SK-N-SH treated with all-trans-retinoic acid at 6 μM for 48 hours (cell line): ENCODE data around the gene ANKRD28.

Source experiments
- ATAC-seq: fragments of 200-7000 bp; cut with Tn5 transposase; 3 replicates; pipeline ENCODE4 v1.9.1; 2020; ENCODE audit warnings: mild to moderate bottlenecking, moderate library complexity
- ARNTL ChIP-seq: fragments of 450-650 bp; formaldehyde crosslinking; IDR thresholded peaks from 2 replicates; pipeline ENCODE4 v1.5.0; 2020; ENCODE audit warnings: low read depth, mild to moderate bottlenecking, moderate library complexity, borderline replicate concordance
- BACH2 ChIP-seq: fragments of 250-450 bp; sonication (Bioruptor Pico); IDR thresholded peaks from 2 replicates; pipeline ENCODE4 v1.9.0; 2021; ENCODE audit warnings: mild to moderate bottlenecking, borderline replicate concordance
- CSDC2 ChIP-seq: fragments of 250-450 bp; sonication (Bioruptor Pico); IDR thresholded peaks from 2 replicates; pipeline ENCODE4 v1.5.0; 2020; ENCODE audit warnings: mild to moderate bottlenecking, moderate library complexity
- CSRNP3 ChIP-seq: fragments of 250-450 bp; sonication (Bioruptor Pico); IDR thresholded peaks from 2 replicates; pipeline ENCODE4 v1.5.1; 2021; ENCODE audit warnings: mild to moderate bottlenecking, moderate library complexity
- ESRRG ChIP-seq: fragments of 250-450 bp; sonication (Bioruptor Pico); IDR thresholded peaks from 2 replicates; pipeline ENCODE4 v1.6.1; 2021; ENCODE audit warnings: mild to moderate bottlenecking
- GLIS3 ChIP-seq: fragments of 250-450 bp; sonication (Bioruptor Pico); IDR thresholded peaks from 2 replicates; pipeline ENCODE4 v1.5.0; 2020; ENCODE audit warnings: mild to moderate bottlenecking, moderate library complexity
- ISL1 ChIP-seq: fragments of 250-450 bp; sonication (Bioruptor Pico); IDR thresholded peaks from 2 replicates; pipeline ENCODE4 v2.1.2; 2022; ENCODE audit warnings: mild to moderate bottlenecking, moderate library complexity
- PATZ1 ChIP-seq: fragments of 250-450 bp; sonication (Bioruptor Pico); IDR thresholded peaks from 2 replicates; pipeline ENCODE4 v1.8.0; 2020; ENCODE audit warnings: mild to moderate bottlenecking, moderate library complexity, borderline replicate concordance
- PPARA ChIP-seq: fragments of 250-450 bp; sonication (Bioruptor Pico); IDR thresholded peaks from 2 replicates; pipeline ENCODE4 v1.5.0; 2020; ENCODE audit warnings: mild to moderate bottlenecking, borderline replicate concordance
- RARB ChIP-seq: fragments of 250-450 bp; sonication (Bioruptor Pico); IDR thresholded peaks from 2 replicates; pipeline ENCODE4 v1.8.0; 2021; ENCODE audit warnings: mild to moderate bottlenecking, moderate library complexity
- SNAI2 ChIP-seq: fragments of 250-450 bp; sonication (Bioruptor Pico); IDR thresholded peaks from 2 replicates; pipeline ENCODE4 v1.5.0; 2020; ENCODE audit warnings: mild to moderate bottlenecking, moderate library complexity
- TCF4 ChIP-seq: fragments of 250-450 bp; sonication (Bioruptor Pico); IDR thresholded peaks from 2 replicates; pipeline ENCODE4 v1.8.0; 2021; ENCODE audit warnings: mild to moderate bottlenecking, moderate library complexity, borderline replicate concordance
- TOX ChIP-seq: fragments of 250-450 bp; sonication (Bioruptor Pico); IDR thresholded peaks from 2 replicates; pipeline ENCODE4 v1.8.0; 2021; ENCODE audit warnings: mild to moderate bottlenecking, moderate library complexity, borderline replicate concordance
- TSHZ2 ChIP-seq: fragments of 250-450 bp; sonication (Bioruptor Pico); IDR thresholded peaks from 2 replicates; pipeline ENCODE4 v1.5.0; 2020; ENCODE audit warnings: mild to moderate bottlenecking, moderate library complexity
- ZC3H10 ChIP-seq: fragments of 250-450 bp; sonication (Bioruptor Pico); IDR thresholded peaks from 2 replicates; pipeline ENCODE4 v1.5.1; 2021; ENCODE audit warnings: mild to moderate bottlenecking, moderate library complexity
- ZFP3 ChIP-seq: fragments of 250-450 bp; sonication (Bioruptor Pico); IDR thresholded peaks from 2 replicates; pipeline ENCODE4 v1.5.0; 2020; ENCODE audit warnings: mild to moderate bottlenecking, moderate library complexity
- ZFP30 ChIP-seq: fragments of 450-650 bp; formaldehyde crosslinking; IDR thresholded peaks from 2 replicates; pipeline ENCODE4 v1.5.0; 2022; ENCODE audit warnings: mild to moderate bottlenecking, moderate library complexity
- ZNF565 ChIP-seq: fragments of 450-650 bp; formaldehyde crosslinking; conservative IDR thresholded peaks from 2 replicates; pipeline ENCODE4 v1.5.0; 2020; ENCODE audit warnings: low read depth, mild to moderate bottlenecking, moderate library complexity
- ZNF70 ChIP-seq: fragments of 450-650 bp; formaldehyde crosslinking; IDR thresholded peaks from 2 replicates; pipeline ENCODE4 v1.5.0; 2020; ENCODE audit warnings: mild to moderate bottlenecking, moderate library complexity
- ZNF8 ChIP-seq: fragments of 450-650 bp; formaldehyde crosslinking; IDR thresholded peaks from 2 replicates; pipeline ENCODE4 v1.5.0; 2020; ENCODE audit warnings: mild to moderate bottlenecking, moderate library complexity
- TF ChIP-seq, protein P1 (sequence below): fragments of 250-450 bp; sonication (Bioruptor Pico); IDR thresholded peaks from 2 replicates; pipeline ENCODE4 v1.8.0; 2021; ENCODE audit warnings: low read depth, mild to moderate bottlenecking, moderate library complexity, borderline replicate concordance
- TF ChIP-seq, protein P2 (sequence below): fragments of 250-450 bp; sonication (Bioruptor Pico); IDR thresholded peaks from 2 replicates; pipeline ENCODE4 v1.5.1; 2020; ENCODE audit warnings: low read depth, mild to moderate bottlenecking, moderate library complexity

The ANKRD28 gene

DNA sequence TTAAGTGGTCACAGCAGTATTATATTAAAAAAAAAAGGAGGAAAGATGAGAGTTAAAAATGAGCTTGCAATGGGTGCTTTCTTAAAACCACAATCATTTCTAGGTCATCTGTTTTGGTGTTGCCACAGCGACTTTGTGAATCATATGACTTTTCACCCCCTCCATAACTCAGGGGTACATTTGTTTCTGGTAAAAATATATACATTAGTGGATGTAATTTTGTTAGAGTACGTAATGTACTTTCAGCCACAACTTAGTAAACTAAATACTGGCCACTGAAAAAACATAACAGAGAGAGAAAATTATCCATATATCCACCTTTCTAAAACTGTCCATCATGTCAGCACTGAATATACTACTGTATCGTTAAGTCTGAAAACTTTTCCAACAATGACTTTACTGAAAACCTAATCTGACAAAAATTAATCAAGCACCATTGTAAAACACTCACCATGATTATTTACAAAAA, 3.4 kb downstream of the ANKRD28 start (continued):
- TF ChIP-seq CSRNP3 (CRISPR knock-in tag) = no peak
- TF ChIP-seq ZNF70 (CRISPR knock-in tag) = no peak
- no peak for TF ChIP-seq TCF4 (CRISPR knock-in tag)
- no peak for TF ChIP-seq ISL1
- no peak for TF ChIP-seq SNAI2 (CRISPR knock-in tag)
- TF ChIP-seq ESRRG (CRISPR knock-in tag) = no peak

DNA sequence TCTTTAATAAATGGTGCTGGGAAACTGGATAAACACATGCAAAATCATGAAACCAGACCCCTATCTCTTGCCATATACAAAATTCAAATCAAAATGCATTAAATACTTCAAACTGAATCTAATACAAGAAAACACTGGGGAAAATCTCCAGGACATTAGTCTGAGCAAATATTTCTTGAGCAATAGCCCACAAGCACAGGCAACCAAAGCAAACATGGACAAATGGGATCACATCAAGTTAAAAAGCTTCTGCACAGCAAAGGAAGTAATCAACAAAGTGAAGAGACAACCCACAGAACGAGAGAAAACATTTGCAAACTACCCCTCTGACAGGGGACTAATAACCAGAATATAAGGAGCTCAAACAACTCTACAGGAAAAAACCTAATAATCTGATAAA, 6.3 kb downstream of the ANKRD28 start:
- TF ChIP-seq ZFP30 (CRISPR knock-in tag) (no peak), ZFP3 (CRISPR knock-in tag) (no peak), PATZ1 (CRISPR knock-in tag) (no peak), ZNF70 (CRISPR knock-in tag) (no peak), TSHZ2 (no peak), TCF4 (CRISPR knock-in tag) (no peak)

DNA sequence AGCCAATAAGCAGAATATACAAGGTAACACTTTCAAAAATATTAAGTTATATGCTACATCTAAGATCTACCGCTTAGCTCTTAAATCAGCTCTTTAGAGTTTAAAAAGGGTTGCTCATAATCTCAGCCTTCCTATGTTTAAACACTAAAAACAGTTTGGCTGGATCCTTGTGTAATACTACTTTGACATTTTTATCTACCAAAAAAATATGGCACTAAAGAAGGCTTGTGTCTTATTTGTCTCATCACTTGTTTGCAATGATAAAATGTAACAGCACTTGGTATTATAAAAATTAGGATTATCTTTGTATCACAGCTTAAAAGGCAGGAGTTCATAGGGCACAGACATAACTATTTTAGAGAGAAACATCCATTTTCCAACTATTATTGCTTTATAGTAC, 9.8 kb downstream of the ANKRD28 start:
- ATAC-seq = no peak
- TF ChIP-seq GLIS3 = no peak
- TF ChIP-seq ZNF70 (CRISPR knock-in tag) = no peak
- TF ChIP-seq PATZ1 (CRISPR knock-in tag) = no peak
- TF ChIP-seq ISL1 = no peak
- no peak for TF ChIP-seq TOX (CRISPR knock-in tag)
- no peak for TF ChIP-seq BACH2 (CRISPR knock-in tag)
- TF ChIP-seq TCF4 (CRISPR knock-in tag) = no peak
- no peak for TF ChIP-seq RARB (CRISPR knock-in tag)
- no peak for TF ChIP-seq ZNF8 (CRISPR knock-in tag)
- TF ChIP-seq, protein P1, sequence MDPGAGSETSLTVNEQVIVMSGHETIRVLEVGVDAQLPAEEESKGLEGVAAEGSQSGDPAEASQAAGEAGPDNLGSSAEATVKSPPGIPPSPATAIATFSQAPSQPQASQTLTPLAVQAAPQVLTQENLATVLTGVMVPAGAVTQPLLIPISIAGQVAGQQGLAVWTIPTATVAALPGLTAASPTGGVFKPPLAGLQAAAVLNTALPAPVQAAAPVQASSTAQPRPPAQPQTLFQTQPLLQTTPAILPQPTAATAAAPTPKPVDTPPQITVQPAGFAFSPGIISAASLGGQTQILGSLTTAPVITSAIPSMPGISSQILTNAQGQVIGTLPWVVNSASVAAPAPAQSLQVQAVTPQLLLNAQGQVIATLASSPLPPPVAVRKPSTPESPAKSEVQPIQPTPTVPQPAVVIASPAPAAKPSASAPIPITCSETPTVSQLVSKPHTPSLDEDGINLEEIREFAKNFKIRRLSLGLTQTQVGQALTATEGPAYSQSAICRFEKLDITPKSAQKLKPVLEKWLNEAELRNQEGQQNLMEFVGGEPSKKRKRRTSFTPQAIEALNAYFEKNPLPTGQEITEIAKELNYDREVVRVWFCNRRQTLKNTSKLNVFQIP (CRISPR knock-in tag) = no peak
- TF ChIP-seq ARNTL (CRISPR knock-in tag) = no peak
- TF ChIP-seq PPARA (CRISPR knock-in tag) = no peak
- TF ChIP-seq ZFP30 (CRISPR knock-in tag) = no peak
- no peak for TF ChIP-seq CSDC2 (CRISPR knock-in tag)
- TF ChIP-seq, all 23 proteins: peak for 0

More for the DNA sequence above, 6.3 kb downstream of the ANKRD28 start:
- no peak for ATAC-seq

- ATAC-seq = 0 out of 3 replicates have a peak, but pooled peaks have one; percentile 3
- no peak for TF ChIP-seq PPARA (CRISPR knock-in tag)
- no peak for TF ChIP-seq ESRRG (CRISPR knock-in tag)
- no peak for TF ChIP-seq ISL1
- TF ChIP-seq ZNF70 (CRISPR knock-in tag) = no peak
- TF ChIP-seq ZFP30 (CRISPR knock-in tag) = no peak
- TF ChIP-seq TOX (CRISPR knock-in tag) = no peak
- TF ChIP-seq, protein P2, sequence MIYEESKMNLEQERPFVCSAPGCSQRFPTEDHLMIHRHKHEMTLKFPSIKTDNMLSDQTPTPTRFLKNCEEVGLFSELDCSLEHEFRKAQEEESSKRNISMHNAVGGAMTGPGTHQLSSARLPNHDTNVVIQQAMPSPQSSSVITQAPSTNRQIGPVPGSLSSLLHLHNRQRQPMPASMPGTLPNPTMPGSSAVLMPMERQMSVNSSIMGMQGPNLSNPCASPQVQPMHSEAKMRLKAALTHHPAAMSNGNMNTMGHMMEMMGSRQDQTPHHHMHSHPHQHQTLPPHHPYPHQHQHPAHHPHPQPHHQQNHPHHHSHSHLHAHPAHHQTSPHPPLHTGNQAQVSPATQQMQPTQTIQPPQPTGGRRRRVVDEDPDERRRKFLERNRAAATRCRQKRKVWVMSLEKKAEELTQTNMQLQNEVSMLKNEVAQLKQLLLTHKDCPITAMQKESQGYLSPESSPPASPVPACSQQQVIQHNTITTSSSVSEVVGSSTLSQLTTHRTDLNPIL = no peak
- TF ChIP-seq BACH2 (CRISPR knock-in tag) = no peak
- no peak for TF ChIP-seq ZC3H10
- no peak for TF ChIP-seq TSHZ2
- TF ChIP-seq CSDC2 (CRISPR knock-in tag) = no peak
- no peak for TF ChIP-seq ZNF565
Measured at GRCh38 chr3:15787526-15787925, 10.3 kb downstream of the ANKRD28 start.
